Stimulated activated naive CD4-positive, alpha-beta T cell treated with Interleukin-2 at 50 U/mL for 16 hours (primary cell): ENCODE results near the gene EMC6.

Experiments used
- DNase-seq: peaks from one replicate; lab custom pipeline; 2025; lab: John Stamatoyannopoulos, UW

EMC6 gene

GRCh38 chr17:3710951-3711383 is 42.4 kb downstream of the EMC6 start:
- DNase-seq: peak; percentile 71

GRCh38 chr17:3712811-3713463 is 44.3 kb downstream of the EMC6 start:
- peak; percentile 7 for DNase-seq

- no peak for DNase-seq
Observed at GRCh38 chr17:3715296-3715695, 46.7 kb downstream of the EMC6 start.

- DNase-seq: no peak
Observed at GRCh38 chr17:3718201-3718600, 49.6 kb downstream of the EMC6 start.

- DNase-seq: no peak
Observed at GRCh38 chr17:3719265-3719664, 50.7 kb downstream of the EMC6 start.
